Measurements from ENCODE around the gene HRH1.
"Not testable (repeated sequence)": the region's sequence is repeated elsewhere in the genome, so short reads cannot be mapped to it uniquely, and the experiment has no call there.

The HRH1 gene

GRCh38 chr3:11143476-11143875 lies 10.8 kb upstream of the HRH1 start:
- no peak for DNase-seq

GRCh38 chr3:11144996-11145395 lies 9.3 kb upstream of the HRH1 start:
- DNase-seq = no peak

- DNase-seq = no peak
These were observed 8.4 kb upstream of the HRH1 start for GRCh38 chr3:11145888-11146287.

- DNase-seq = no peak
These were observed 7.3 kb upstream of the HRH1 start for GRCh38 chr3:11146773-11147660.

- no peak for DNase-seq
These were observed 4.0 kb upstream of the HRH1 start for GRCh38 chr3:11150256-11150655.

- no peak for DNase-seq
These were observed 2.0 kb upstream of the HRH1 start for GRCh38 chr3:11152301-11152700.

- no peak for DNase-seq
These were observed 646 bp downstream of the HRH1 start for GRCh38 chr3:11154953-11155325.

- DNase-seq = no peak
These were observed 1.2 kb downstream of the HRH1 start for GRCh38 chr3:11155341-11156025.

- DNase-seq = no peak
These were observed 1.7 kb downstream of the HRH1 start for GRCh38 chr3:11156026-11156410.

GRCh38 chr3:11157421-11157820 lies 3.1 kb downstream of the HRH1 start:
- no peak for DNase-seq

GRCh38 chr3:11159421-11159904 lies 5.2 kb downstream of the HRH1 start:
- no peak for DNase-seq

GRCh38 chr3:11161666-11162065 lies 7.4 kb downstream of the HRH1 start:
- DNase-seq = no peak

GRCh38 chr3:11162401-11163345 lies 8.4 kb downstream of the HRH1 start:
- DNase-seq = no peak

GRCh38 chr3:11164607-11165006 lies 10.3 kb downstream of the HRH1 start:
- DNase-seq = no peak

- DNase-seq = no peak
These were observed 11.2 kb downstream of the HRH1 start for GRCh38 chr3:11165476-11165875.

GRCh38 chr3:11166807-11167400 lies 12.6 kb downstream of the HRH1 start:
- DNase-seq = not testable (repeated sequence)

- no peak for DNase-seq
These were observed 13.3 kb downstream of the HRH1 start for GRCh38 chr3:11167590-11167989.

GRCh38 chr3:11168406-11168805 lies 14.1 kb downstream of the HRH1 start:
- no peak for DNase-seq

- no peak for DNase-seq
These were observed 14.8 kb downstream of the HRH1 start for GRCh38 chr3:11168881-11169805.

- no peak for DNase-seq
These were observed 15.9 kb downstream of the HRH1 start for GRCh38 chr3:11170052-11170770.

Data from stimulated activated naive CD4-positive, alpha-beta T cell (primary cell).